Activated naive CD4-positive, alpha-beta T cell treated with anti-CD3 and anti-CD28 coated beads, Interleukin-2, amount 50 U/mL, for 24 hours (primary cell): ENCODE results near the gene ANO2.

Experiments used
- H3K27ac Mint-ChIP-seq: one replicate; pipeline ENCODE4 v1.8.0; 2021; ENCODE audit warnings: mild to moderate bottlenecking, mixed read lengths
- H3K27me3 Mint-ChIP-seq: one replicate; pipeline ENCODE4 v1.8.0; 2021; ENCODE audit warnings: mixed read lengths
- H3K36me3 Mint-ChIP-seq: one replicate; pipeline ENCODE4 v1.8.0; 2021; ENCODE audit warnings: mixed read lengths
- H3K4me1 Mint-ChIP-seq: one replicate; pipeline ENCODE4 v1.8.0; 2021; ENCODE audit warnings: mixed read lengths
- H3K4me3 Mint-ChIP-seq: one replicate; pipeline ENCODE4 v1.8.0; 2021; ENCODE audit warnings: mild to moderate bottlenecking, mixed read lengths
- H3K9me3 Mint-ChIP-seq: one replicate; pipeline ENCODE4 v1.8.0; 2021; ENCODE audit warnings: mixed read lengths

ANO2 gene

GRCh38 chr12:5655120-5655519, 289.9 kb downstream of the ANO2 start:
- Mint-ChIP-seq H3K4me3 (no peak overlapping the region), H3K27me3 (peaks cover 4% of the 10 kb centered on the region), H3K4me1 (no peaks in the 10 kb centered on the region)

DNA sequence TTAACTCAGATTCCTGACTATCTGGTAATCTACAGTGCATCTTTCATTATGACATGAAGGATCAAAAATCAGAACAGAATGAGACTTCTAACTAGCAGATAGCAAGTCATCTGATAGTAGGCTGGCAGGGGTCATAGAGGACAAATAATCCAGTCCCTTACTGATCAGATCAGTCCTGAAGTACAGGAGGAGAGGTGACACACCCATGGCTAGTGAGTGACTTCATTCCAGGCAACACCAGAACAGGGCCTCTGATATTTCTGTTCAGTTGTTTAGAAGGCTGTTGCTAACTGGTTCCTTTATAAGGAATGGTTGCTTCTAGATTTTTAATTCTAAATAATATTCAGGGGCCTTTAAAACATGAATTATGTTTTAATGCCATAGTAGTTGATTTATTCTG, 291.0 kb downstream of the ANO2 start:
- H3K27me3 Mint-ChIP-seq, result peaks cover 7% of the 10 kb centered on the region
- no peak overlapping the region for H3K4me3 Mint-ChIP-seq
- no peak overlapping the region for H3K27ac Mint-ChIP-seq
- H3K9me3 Mint-ChIP-seq, result no peaks in the 10 kb centered on the region
- no peaks in the 10 kb centered on the region for H3K36me3 Mint-ChIP-seq
- H3K4me1 Mint-ChIP-seq, result no peaks in the 10 kb centered on the region

More at GRCh38 chr12:5655120-5655519, 289.9 kb downstream of the ANO2 start:
- Mint-ChIP-seq H3K9me3 (no peaks in the 10 kb centered on the region), H3K27ac (no peak overlapping the region), H3K36me3 (no peaks in the 10 kb centered on the region)

GRCh38 chr12:5650829-5651461, 294.1 kb downstream of the ANO2 start:
- Mint-ChIP-seq H3K4me3 (no peak overlapping the region), H3K27ac (no peak overlapping the region), H3K9me3 (no peaks in the 10 kb centered on the region), H3K27me3 (peaks cover 13% of the 10 kb centered on the region), H3K36me3 (no peaks in the 10 kb centered on the region), H3K4me1 (no peaks in the 10 kb centered on the region)

GRCh38 chr12:5650281-5650680, 294.8 kb downstream of the ANO2 start:
- no peaks in the 10 kb centered on the region for H3K9me3 Mint-ChIP-seq
- H3K36me3 Mint-ChIP-seq, result no peaks in the 10 kb centered on the region
- peaks cover 13% of the 10 kb centered on the region for H3K27me3 Mint-ChIP-seq
- H3K4me1 Mint-ChIP-seq, result no peaks in the 10 kb centered on the region
- no peak overlapping the region for H3K4me3 Mint-ChIP-seq
- no peak overlapping the region for H3K27ac Mint-ChIP-seq

DNA sequence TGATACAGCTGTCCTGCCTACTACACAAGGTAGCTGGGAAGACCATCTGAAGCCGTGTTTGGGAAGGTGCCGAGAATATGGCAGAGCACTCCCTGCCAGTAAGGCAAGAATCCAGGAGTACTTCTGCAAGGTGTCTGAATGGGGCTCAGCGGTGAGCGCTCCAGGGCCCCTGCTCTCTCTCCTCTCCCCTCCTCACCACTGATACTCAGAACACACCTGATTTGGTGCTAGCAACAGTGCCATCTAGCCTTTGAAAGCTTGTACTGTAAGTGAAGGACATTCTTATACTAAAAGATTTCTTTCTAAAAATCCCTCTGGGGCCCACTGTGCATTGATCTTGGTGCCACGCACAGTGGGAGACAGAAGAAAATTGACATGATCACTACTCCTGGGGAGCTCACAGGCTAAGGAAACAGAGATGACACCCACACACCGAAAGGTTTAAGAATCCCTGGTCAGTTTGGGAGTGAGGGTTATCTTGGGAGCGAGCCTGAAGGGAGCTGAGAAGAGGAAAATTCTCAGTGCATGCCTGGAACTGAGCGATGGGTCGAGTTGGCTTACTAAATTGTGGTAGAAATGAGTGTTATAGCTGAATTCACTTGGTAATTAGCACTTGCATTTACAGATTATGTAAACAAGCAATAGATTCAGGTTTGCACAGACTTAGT, 296.2 kb downstream of the ANO2 start:
- Mint-ChIP-seq H3K4me1 (no peaks in the 10 kb centered on the region), H3K4me3 (no peak overlapping the region), H3K27me3 (peaks cover 13% of the 10 kb centered on the region), H3K27ac (no peak overlapping the region), H3K36me3 (no peaks in the 10 kb centered on the region), H3K9me3 (no peaks in the 10 kb centered on the region)

DNA sequence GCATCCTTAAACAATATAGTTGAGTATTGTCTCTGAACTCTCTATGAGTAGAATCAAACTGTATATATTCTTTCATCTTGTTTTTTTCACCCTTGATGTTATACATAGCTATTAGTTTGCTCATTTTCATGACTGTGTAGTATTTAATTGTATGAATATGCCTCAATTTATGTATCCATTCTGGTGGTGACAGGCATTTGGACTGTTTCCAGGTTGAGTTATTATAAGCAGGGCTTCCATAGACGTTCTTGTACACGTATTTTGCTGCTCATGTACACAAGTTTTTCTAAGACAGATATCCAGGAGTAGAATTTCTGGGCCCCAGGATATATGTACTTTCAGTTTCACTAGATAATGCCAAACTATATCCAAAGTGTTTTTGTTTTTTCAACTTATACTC, 301.8 kb downstream of the ANO2 start:
- no peaks in the 10 kb centered on the region for H3K4me1 Mint-ChIP-seq
- no peaks in the 10 kb centered on the region for H3K36me3 Mint-ChIP-seq
- H3K9me3 Mint-ChIP-seq, result no peaks in the 10 kb centered on the region
- H3K27ac Mint-ChIP-seq, result no peak overlapping the region
- peaks cover 7% of the 10 kb centered on the region for H3K27me3 Mint-ChIP-seq
- no peak overlapping the region for H3K4me3 Mint-ChIP-seq

DNA sequence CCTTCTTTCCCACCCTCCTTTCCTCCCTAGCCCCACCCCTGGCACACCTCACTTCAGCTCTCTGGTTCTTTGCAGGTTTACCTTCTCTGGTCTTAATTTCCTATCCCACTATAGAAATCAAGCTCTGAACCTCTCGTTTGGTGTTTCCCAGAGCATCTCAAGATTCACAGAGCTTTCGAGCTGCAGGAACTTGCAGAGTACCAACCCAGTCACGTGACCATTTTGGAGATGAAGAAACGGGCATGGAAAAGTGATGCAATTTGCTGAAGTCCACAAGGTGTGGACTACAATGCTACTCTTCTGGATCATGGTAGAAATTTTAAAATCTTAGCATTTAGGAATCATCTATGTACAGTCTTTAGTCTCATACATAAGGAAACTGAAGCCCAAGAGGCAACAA, 307.4 kb downstream of the ANO2 start:
- no peaks in the 10 kb centered on the region for H3K36me3 Mint-ChIP-seq

DNA sequence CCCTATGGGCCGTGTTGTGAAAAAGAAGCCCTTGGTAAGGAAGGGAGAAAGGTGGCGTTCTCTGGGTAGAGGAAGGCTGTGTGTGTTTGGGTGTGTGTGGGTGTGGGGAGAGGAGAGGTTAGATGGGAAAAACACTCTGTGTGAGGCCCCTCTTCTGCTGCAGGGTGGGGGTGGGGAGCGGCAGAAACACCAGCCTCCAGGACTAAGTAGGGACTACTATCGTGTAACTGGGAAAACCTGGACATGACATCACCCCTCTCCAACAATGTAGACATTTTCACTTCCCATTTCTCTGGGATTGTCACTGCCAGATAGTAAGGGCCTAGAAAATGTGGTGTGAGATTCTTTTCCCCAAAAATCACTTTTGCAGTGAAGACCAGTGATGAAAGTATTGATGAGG, 308.2 kb downstream of the ANO2 start:
- no peak overlapping the region for H3K4me3 Mint-ChIP-seq
- no peaks in the 10 kb centered on the region for H3K27me3 Mint-ChIP-seq
- H3K27ac Mint-ChIP-seq, result no peak overlapping the region
- H3K9me3 Mint-ChIP-seq, result no peaks in the 10 kb centered on the region
- H3K4me1 Mint-ChIP-seq, result no peaks in the 10 kb centered on the region
- no peaks in the 10 kb centered on the region for H3K36me3 Mint-ChIP-seq

More for the DNA sequence above, 307.4 kb downstream of the ANO2 start:
- Mint-ChIP-seq H3K27me3 (peaks cover 5% of the 10 kb centered on the region), H3K4me1 (no peaks in the 10 kb centered on the region), H3K27ac (no peak overlapping the region), H3K4me3 (no peak overlapping the region), H3K9me3 (no peaks in the 10 kb centered on the region)

GRCh38 chr12:5633106-5633505, 312.0 kb downstream of the ANO2 start:
- Mint-ChIP-seq H3K4me3 (no peak overlapping the region), H3K4me1 (no peaks in the 10 kb centered on the region), H3K36me3 (no peaks in the 10 kb centered on the region), H3K27ac (no peak overlapping the region), H3K9me3 (no peaks in the 10 kb centered on the region), H3K27me3 (no peaks in the 10 kb centered on the region)

DNA sequence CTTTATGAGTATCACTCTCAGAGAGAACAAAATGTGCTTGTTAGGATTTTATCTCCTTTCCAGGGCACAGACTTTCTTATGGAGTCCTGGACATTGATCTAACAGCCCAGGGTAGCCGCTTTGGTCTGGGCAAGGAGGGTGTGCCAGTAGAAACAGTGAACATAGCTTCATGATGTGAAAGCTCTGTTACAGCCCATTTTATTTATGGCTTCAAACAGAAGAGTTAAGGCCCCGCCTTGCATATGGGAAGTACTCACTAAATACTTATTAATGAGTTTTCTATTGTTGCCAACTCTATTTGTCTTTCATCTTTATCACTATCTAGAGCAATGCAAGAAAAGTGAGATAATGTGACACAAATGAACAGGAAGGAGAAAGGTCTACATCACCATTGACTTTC, 312.6 kb downstream of the ANO2 start:
- no peaks in the 10 kb centered on the region for H3K36me3 Mint-ChIP-seq
- no peak overlapping the region for H3K4me3 Mint-ChIP-seq
- H3K27me3 Mint-ChIP-seq, result no peaks in the 10 kb centered on the region
- H3K9me3 Mint-ChIP-seq, result no peaks in the 10 kb centered on the region
- no peaks in the 10 kb centered on the region for H3K4me1 Mint-ChIP-seq
- H3K27ac Mint-ChIP-seq, result no peak overlapping the region

DNA sequence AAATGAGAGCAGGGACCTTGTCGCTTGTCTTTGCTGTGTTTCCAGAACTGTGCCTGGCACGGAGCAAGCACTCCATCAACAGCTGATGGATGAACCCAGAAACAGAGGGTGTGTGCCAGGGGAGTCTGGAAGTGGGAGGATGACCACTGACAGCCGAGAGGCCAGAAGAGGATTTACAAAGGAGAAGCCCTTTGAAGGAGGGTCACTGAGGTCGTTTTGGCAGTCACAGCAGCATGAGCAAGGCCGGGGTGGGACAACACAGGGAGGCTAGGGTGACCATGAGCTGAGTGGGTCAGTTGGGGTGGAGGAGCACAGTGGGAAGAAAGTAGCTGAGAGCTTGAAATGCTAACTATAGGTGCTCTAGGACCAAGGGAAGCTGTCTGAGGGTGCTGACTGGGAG, 313.6 kb downstream of the ANO2 start:
- Mint-ChIP-seq H3K27ac (no peak overlapping the region), H3K4me1 (no peaks in the 10 kb centered on the region), H3K36me3 (no peaks in the 10 kb centered on the region), H3K9me3 (no peaks in the 10 kb centered on the region), H3K4me3 (no peak overlapping the region), H3K27me3 (no peaks in the 10 kb centered on the region)

GRCh38 chr12:5630726-5631125, 314.3 kb downstream of the ANO2 start:
- H3K4me1 Mint-ChIP-seq, result no peaks in the 10 kb centered on the region
- H3K4me3 Mint-ChIP-seq, result no peak overlapping the region
- H3K27ac Mint-ChIP-seq, result no peak overlapping the region
- no peaks in the 10 kb centered on the region for H3K9me3 Mint-ChIP-seq
- H3K36me3 Mint-ChIP-seq, result no peaks in the 10 kb centered on the region
- H3K27me3 Mint-ChIP-seq, result no peaks in the 10 kb centered on the region

DNA sequence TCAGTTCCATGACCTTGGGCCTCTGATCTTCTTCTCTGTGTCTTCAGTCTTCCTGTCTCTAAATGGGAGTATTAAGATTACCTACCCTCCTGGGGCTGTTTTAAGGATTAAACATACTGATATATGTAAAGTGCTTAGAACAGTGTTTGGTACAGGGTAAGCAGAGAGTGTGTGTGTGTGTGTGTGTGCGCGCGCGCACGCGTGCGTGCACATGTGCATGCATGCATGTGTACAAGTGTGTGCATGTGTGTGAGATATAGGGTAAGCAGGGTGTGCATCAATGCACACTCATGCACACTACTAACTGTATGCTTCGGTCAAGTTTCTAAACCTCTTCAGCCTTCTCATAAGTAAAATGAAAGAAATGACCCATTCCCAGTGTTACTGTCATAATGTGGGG, 316.6 kb downstream of the ANO2 start:
- Mint-ChIP-seq H3K36me3 (no peaks in the 10 kb centered on the region), H3K4me3 (no peak overlapping the region), H3K4me1 (no peaks in the 10 kb centered on the region), H3K27me3 (no peaks in the 10 kb centered on the region), H3K9me3 (no peaks in the 10 kb centered on the region), H3K27ac (no peak overlapping the region)

- no peaks in the 10 kb centered on the region for H3K4me1 Mint-ChIP-seq
- H3K9me3 Mint-ChIP-seq, result no peaks in the 10 kb centered on the region
- no peak overlapping the region for H3K27ac Mint-ChIP-seq
- H3K27me3 Mint-ChIP-seq, result no peaks in the 10 kb centered on the region
- no peaks in the 10 kb centered on the region for H3K36me3 Mint-ChIP-seq
- H3K4me3 Mint-ChIP-seq, result no peak overlapping the region
Measured at GRCh38 chr12:5627053-5627630, 317.9 kb downstream of the ANO2 start.

GRCh38 chr12:5626151-5626550, 318.9 kb downstream of the ANO2 start:
- no peaks in the 10 kb centered on the region for H3K4me1 Mint-ChIP-seq
- no peak overlapping the region for H3K27ac Mint-ChIP-seq
- no peaks in the 10 kb centered on the region for H3K36me3 Mint-ChIP-seq
- H3K4me3 Mint-ChIP-seq, result no peak overlapping the region
- no peaks in the 10 kb centered on the region for H3K27me3 Mint-ChIP-seq
- H3K9me3 Mint-ChIP-seq, result no peaks in the 10 kb centered on the region

DNA sequence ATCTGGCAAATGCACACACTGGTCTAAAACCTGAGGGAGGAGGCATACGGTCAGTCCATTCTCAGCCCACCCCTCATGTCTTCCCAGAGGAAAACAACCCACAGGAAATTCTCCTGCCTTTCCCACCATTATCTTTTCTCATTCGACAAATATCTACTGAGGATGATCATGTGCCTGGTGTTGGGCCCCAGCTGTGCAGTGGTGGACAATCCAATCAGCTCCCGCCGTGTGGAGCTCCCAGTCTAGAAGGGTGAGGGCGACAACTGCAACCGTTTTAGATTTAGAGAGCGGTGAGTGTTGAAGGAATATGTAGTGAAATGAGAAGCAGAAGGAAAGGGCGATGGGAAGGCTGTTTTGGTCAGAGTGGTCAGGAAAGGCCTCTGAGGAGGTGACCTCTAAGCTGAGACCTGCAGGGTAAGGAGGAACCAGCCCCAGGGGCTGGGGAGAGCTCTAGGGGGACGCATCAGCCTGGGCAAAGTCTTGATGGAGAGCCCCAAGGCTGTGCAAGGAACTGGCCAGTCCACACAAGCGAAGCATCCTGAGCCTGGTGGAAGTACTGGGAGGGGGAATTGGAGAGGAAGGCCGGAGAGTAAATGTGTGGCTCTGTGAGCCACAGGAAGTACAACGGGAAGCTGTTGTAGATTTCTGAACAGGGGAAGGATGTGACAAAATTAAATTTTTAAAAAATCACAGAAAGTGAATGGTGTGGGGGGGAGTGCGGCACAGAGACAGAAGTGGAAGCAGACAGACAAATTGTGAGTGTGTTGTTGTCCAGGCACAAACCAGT, 320.4 kb downstream of the ANO2 start:
- no peaks in the 10 kb centered on the region for H3K4me1 Mint-ChIP-seq

More for the DNA sequence above, 320.4 kb downstream of the ANO2 start:
- Mint-ChIP-seq H3K27me3 (peaks cover 4% of the 10 kb centered on the region), H3K27ac (no peak overlapping the region), H3K9me3 (no peaks in the 10 kb centered on the region), H3K4me3 (no peak overlapping the region), H3K36me3 (no peaks in the 10 kb centered on the region)
